HG02642 (cell line): ENCODE data around the gene CCDC6.
A peak's percentile ranks its signal among the peaks of the same experiment; 100 is the strongest.
"Not testable (repeated sequence)": the region's sequence is repeated elsewhere in the genome, so short reads cannot be mapped to it uniquely, and the experiment has no call there.

Source experiments
- ATAC-seq: cut with Tn5 transposase; IDR thresholded peaks from one replicate; pipeline ENCODE4 v1.9.1; 2021; ENCODE audit warnings: mild to moderate bottlenecking; ENCODE audit not compliant: unreplicated experiment, poor library complexity

The CCDC6 gene

DNA sequence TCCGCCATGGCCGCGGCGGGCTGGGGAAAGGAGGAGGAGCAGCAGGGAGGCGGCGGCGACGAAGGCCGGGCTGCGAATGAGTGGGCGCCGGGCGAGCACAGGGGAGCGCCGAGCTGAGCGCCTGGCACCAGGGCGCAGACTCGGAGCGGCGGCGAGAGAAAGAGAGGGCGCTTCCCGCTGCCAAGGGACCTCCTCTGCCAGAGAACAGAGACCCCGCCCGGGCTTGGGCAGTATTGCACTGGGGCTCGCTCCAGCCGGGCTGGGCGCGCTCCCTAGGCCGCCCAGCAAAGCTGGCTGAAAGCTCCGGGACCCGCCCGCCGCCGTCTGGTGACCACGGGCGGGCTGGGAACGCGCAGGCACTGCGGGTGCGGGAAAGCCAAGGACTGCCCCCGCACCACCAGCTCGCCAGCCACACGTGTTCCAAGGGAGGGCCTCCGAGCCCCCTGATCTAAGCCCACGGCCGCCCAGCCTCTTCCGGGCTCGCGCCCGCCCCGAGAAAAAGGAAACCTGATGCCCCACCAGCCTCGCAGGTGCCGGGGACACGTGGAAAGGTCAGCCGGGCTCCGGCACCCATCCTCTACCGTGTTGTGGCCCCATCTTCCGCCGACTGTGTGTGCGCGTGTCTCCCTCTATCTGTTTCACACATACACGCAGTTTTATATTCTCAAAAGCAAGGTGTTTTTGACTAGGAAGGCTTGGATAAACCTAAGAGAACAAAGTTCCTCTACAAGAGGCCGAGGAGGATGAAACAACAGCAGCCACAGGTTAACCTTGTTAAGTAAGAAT lies at the start of gene CCDC6:
Gene CCDC6, minus strand, starts transcription at position 140 of the 786 bp plus-strand sequence. Its CDS starts 132 bp downstream, at position 8.
- ATAC-seq = peak; percentile 89

DNA sequence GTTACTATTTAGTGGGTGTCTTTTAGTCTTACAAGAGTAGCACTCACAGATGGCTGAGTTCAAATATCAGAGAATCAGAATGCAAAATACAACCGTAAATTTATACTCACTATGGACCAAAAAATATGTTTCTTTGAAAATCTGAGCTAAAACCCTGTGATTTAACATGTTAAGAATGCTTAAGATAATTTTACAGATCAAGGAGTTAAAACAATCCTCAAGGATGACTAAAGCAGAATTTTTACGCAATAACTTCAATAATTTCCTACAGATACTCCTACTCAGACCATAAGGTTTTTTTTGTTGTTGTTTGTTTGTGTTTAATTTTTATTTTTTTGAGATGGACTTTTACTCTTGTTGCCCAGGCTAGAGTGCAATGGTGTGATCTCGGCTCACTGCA lies 47.9 kb upstream of the CCDC6 start:
- ATAC-seq = no peak

GRCh38 chr10:59953711-59954110 lies 47.4 kb upstream of the CCDC6 start:
- ATAC-seq = not testable (repeated sequence)

GRCh38 chr10:59950105-59950504 lies 43.7 kb upstream of the CCDC6 start:
- ATAC-seq = no peak

DNA sequence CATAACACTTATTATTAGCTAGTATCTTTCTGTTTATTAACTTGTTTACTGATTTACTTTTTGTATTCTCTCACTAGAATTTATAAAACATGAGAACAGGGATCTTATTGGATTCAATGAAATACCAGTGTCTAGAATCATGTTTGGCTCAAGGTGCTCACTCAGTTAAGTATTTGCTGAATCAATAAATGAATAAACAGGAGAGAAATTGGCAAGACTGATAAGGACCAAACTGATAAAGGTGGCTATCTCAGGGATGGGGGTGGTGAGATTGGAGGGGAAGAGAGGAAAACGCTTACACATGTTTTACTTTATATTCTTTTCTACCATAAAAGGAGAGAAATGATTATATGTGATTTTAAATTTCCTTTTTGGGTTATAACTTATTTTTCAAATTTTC lies 43.3 kb upstream of the CCDC6 start:
- ATAC-seq = no peak

- no peak for ATAC-seq
Observed at GRCh38 chr10:59945991-59946390, 39.6 kb upstream of the CCDC6 start.

DNA sequence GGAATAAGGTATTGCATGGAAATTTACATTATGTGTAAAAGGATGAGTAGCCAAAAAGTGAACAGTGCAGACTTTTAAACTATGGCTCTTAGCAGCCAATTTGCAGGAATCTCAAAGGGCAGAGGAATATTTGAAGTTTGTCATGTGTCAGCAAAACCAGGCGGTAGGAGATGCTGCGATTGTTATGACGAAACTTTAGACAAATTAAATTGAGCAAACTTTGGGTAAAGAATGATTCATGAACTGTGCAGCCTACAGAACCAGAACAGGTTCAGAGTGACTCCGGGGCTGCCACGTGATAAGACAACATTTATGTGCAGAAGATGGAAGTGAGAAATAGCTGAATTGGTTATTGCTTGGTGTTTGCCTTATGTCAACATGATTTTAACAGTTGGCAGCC lies 39.2 kb upstream of the CCDC6 start:
- ATAC-seq = no peak

DNA sequence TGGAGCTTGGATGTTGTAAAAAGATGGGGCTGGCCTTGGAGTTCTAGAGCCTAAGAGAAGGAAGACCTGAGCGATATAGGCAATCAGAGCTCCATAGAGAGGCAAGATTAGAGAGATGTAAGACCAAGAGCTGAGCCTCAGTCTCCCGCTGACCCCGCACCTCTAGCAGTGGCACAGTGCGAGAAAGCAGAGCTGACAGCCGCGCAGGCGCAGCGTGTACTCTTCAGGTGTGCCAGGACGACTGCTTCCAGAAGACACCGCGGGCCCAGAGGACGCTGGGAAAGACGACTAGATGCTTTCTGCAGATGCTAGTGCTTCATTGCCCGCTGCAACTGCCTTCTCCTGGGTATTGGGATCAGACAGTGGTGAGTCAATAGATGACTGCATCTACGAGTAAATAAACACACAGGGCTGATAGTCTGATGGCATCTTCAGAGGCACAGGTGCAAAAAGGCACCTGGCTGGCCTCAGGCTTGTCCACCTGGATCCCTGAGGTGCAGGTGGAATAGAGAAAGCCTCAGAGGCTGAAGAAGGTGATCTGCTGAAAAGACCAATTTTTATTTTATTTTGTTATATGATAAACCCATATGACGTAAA lies 38.1 kb upstream of the CCDC6 start:
- no peak for ATAC-seq

- no peak for ATAC-seq
Observed at GRCh38 chr10:59942556-59942955, 36.2 kb upstream of the CCDC6 start.

DNA sequence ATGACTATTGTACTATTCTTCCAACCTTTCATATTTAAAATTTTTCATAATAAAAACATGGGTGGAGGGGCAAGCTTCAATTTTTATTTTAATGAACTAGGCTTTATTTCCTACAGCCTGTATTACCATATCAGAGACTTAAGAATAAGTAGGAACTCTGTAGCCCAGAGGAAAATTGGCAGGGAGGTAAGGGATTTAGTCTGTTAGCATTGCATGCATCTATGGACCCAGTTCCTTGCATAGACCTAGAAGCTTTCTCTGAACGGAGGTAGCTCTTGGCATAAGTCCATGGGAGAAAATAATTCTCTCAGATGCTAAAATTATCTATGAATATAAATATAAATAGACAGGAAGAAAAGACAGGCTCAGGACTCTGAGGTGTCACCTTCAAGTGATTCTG lies 31.4 kb upstream of the CCDC6 start:
- ATAC-seq = no peak

DNA sequence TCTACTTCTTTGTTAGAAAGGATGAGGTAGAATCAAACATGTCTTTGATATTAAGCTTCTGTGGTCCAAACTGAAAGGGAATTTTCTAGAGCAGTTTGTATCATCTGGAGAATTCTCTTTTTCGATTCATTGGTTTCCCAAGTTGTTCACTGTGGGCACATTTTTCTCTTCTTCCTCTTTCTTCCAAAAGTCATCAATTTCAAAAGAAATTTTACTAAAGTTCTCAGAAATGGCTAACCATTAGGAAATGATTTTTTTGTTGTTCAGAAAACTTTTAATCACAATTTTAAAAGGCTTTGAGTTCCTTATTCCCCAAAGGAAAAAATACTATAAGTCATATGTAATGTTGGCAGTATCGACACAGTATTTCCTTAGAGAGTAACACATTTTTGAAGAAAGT lies 28.3 kb upstream of the CCDC6 start:
- no peak for ATAC-seq

DNA sequence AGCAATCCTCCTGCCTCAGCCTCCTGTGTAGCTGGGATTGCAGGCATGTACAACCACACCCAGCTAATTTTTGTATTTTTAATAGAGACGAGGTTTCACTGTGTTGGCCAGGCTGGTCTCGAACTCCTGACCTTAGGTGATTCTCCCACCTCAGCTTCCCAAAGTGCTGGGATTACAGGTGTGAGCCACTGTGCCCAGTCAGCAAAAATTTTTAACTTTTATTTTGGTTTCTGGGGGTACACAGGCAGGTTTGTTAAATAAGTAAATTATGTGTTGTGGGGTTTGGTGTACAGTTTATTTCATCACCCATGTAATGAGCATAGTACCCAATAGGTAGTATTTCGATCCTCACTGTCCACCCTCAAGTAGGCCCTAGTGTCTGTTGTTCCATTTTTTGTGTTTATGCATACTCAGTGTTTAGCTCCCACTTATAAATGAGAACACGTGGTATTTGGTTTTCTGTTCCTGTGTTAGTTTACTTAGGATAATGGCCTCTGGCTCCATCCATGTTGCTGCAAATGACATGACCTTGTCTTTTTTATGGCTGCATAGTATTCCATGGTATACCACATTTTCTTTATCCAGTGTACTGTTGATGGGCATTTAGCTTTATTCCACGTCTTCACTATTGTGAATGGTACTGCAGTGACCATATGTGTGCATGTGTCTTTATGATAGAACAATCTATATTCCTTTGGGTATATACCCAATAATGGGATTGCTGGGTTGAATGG lies 24.6 kb upstream of the CCDC6 start:
- ATAC-seq = not testable (repeated sequence)

GRCh38 chr10:59926086-59926485 lies 19.7 kb upstream of the CCDC6 start:
- ATAC-seq = no peak

- no peak for ATAC-seq
Observed at GRCh38 chr10:59922907-59923306, 16.6 kb upstream of the CCDC6 start.

GRCh38 chr10:59917922-59918321 lies 11.6 kb upstream of the CCDC6 start:
- ATAC-seq = no peak

DNA sequence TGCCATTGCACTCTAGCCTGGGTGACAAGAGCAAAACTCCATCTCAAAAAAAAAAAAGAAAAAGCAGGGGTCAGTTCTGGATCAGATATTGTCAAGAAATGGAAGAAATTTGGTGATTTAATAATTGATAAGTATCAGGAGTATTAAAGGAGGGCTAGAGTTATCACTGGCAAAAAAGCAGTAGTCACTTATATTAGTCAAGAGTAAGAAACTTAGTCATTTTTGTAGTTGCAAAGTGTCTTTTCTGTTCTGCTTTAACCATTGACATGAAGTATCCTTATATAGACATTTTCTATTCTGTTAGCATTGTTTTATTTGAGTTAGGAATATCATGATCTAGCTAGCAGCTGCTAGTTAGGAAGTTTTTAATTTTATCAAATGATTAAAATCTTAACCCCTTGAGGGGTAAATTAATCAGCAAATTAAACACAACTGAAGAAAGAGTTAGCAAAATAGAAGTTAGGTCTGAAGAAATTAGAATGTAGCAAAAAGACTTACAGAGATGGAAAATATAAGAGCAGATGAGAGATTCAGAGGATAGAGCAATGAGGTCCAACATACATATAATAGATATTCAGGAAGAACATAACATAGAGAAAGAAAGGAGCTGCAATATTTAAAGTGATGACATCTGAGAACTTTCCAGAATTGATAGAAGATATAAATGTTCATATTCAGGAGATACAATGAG lies 7.3 kb upstream of the CCDC6 start:
- no peak for ATAC-seq

DNA sequence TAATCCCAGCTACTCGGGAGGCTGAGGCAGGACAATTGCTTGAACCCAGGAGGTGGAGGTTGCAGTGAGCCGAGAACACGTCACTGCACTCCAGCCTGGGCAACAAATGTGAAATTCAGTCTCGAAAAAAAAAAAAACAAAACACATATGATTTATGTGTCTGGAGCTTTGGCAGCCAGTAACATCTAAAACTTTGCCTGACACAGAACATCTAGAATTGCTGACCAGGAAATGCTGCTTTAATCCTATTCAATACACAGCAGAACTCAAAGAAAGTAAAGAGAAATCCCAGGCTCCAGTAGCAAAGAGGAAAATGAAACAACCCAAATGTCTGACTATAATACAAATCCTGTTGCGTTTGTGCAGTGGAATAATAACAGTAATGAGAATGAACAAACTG lies 4.5 kb upstream of the CCDC6 start:
- no peak for ATAC-seq

DNA sequence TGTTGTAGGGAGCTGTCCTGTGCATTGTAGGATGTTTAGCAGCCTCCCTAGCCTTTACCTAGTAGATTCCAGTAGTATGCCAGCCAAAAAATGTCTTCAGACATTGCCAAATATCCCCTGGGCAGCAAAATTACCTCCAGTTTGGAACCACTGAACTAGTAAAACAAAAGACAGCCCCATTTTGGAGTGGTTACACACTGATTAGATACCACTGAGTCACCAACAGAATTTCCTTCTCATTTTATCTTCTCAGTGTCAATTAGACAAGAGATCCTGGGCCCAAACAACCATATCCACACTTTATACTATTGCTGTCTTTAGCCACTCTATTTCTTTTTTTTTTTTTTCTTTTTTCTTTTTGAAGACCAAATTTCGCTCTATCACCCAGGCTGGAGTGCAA lies 3.5 kb upstream of the CCDC6 start:
- ATAC-seq = no peak

DNA sequence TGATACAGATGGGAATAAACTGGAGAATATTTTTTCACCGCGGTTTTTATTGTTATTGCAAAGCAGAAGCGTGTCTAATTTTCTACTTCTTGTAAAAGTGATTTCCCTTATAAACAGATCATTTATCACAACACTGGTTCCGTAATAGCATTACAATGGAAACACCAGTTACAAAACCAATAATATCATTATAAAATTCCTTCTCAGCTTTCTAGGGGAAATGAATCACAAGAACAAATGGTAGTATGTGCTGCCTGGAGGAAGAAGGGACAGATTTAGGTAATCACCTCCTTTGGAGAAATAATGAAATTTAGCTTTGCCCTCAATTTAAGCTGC lies 2.4 kb upstream of the CCDC6 start:
- no peak for ATAC-seq

DNA sequence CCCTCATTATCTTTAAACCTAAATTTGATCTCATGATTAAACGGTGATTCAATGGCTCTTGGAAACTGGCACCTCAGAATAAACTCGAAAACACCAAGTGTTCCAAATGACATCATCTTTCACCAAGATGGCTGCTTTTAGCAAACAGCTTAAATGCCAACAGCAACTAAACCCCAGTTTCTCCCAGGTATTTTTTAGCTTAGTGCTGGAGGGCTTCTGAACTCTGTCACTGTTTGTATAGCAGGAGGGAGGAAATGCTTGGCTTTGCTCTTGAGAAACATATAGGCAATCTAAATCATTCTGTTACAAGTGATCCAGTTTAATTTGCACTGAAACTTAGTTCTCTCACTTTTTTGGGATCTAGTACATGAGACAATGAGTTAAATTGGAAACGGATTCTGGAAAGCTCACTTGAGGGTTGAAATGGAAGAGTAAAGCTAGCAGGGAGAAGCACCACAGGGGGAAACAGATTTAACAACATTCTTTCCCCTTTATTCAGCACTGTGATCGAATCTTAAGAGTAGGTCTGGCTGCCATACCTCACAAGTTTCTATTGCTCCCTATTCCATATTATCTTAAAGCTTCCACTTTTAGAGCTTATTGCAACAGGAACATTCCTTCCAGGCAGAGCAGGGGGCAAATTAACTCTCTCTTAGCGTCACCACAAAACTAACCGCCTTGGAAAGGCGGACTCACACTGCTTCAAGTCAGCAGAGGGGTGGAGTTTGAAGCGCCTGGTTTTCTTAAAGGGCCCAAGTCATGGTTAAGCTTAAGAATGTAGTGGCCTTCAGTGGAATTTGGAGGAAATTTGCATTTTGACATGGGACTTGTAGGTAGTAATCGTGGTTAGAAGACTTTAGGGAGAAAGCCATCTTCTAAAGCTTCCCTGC lies 1.8 kb upstream of the CCDC6 start:
- no peak for ATAC-seq
